Measurements from ENCODE around the gene REXO5. TPM values are rescaled to one million over a fixed set of nuclear protein-coding genes. Genes with fewer than 3 reads are reported as not detected.

The REXO5 gene
- total RNA-seq, 1 experiment from 2014 or later: 10.4 TPM

- TF ChIP-seq, protein P1, sequence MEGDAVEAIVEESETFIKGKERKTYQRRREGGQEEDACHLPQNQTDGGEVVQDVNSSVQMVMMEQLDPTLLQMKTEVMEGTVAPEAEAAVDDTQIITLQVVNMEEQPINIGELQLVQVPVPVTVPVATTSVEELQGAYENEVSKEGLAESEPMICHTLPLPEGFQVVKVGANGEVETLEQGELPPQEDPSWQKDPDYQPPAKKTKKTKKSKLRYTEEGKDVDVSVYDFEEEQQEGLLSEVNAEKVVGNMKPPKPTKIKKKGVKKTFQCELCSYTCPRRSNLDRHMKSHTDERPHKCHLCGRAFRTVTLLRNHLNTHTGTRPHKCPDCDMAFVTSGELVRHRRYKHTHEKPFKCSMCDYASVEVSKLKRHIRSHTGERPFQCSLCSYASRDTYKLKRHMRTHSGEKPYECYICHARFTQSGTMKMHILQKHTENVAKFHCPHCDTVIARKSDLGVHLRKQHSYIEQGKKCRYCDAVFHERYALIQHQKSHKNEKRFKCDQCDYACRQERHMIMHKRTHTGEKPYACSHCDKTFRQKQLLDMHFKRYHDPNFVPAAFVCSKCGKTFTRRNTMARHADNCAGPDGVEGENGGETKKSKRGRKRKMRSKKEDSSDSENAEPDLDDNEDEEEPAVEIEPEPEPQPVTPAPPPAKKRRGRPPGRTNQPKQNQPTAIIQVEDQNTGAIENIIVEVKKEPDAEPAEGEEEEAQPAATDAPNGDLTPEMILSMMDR (IDR thresholded peaks at IDR 0.05; ENCODE audit: unreplicated experiment): no peak
- H3K9me3 Mint-ChIP-seq (ENCODE audit: low read depth, unreplicated experiment): no peaks in the 10 kb centered on the region
- H3K27me3 Mint-ChIP-seq (ENCODE audit: unreplicated experiment): no peaks in the 10 kb centered on the region
- BruUV-seq (replicated peaks): no TSS peak
- H3K36me3 Mint-ChIP-seq (ENCODE audit: insufficient read depth, unreplicated experiment): peaks cover 6% of the 10 kb centered on the region
- H3K4me1 Mint-ChIP-seq (ENCODE audit: low read depth, unreplicated experiment): no peaks in the 10 kb centered on the region
- intact Hi-C loops (cut with micrococcal nuclease; ENCODE audit: unreplicated experiment): no loop called here
- no peak overlapping the region for H3K27ac Mint-ChIP-seq (ENCODE audit: unreplicated experiment)
- DNase-seq: no peak
- no peak overlapping the region for H3K4me3 Mint-ChIP-seq (ENCODE audit: low read depth, unreplicated experiment)
- CTCF ChIA-PET: interaction anchor here (0.6 kb wide), 1 partner anchor 18 kb away, joined by 3 read pairs; the partner anchor contains the start of gene ACSM3
Observed at GRCh38 chr16:20781697-20782096, 24.6 kb upstream of the REXO5 start.

GRCh38 chr16:20782470-20782869 lies 23.9 kb upstream of the REXO5 start:
- DNase-seq: no peak
- Mint-ChIP-seq H3K9me3 (ENCODE audit: low read depth, unreplicated experiment) (no peaks in the 10 kb centered on the region), H3K27ac (ENCODE audit: unreplicated experiment) (no peak overlapping the region), H3K4me1 (ENCODE audit: low read depth, unreplicated experiment) (no peaks in the 10 kb centered on the region), H3K36me3 (ENCODE audit: insufficient read depth, unreplicated experiment) (peaks cover 3% of the 10 kb centered on the region), H3K4me3 (ENCODE audit: low read depth, unreplicated experiment) (no peak overlapping the region), H3K27me3 (ENCODE audit: unreplicated experiment) (no peaks in the 10 kb centered on the region)
- CTCF ChIA-PET: no interaction called here
- no TSS peak for BruUV-seq (replicated peaks)
- intact Hi-C loops (cut with micrococcal nuclease; ENCODE audit: unreplicated experiment): no loop called here
- TF ChIP-seq, protein P1 (IDR thresholded peaks at IDR 0.05; ENCODE audit: unreplicated experiment): no peak

GRCh38 chr16:20784204-20784603 lies 22.1 kb upstream of the REXO5 start:
- H3K27me3 Mint-ChIP-seq (ENCODE audit: unreplicated experiment): no peaks in the 10 kb centered on the region
- H3K9me3 Mint-ChIP-seq (ENCODE audit: low read depth, unreplicated experiment): no peaks in the 10 kb centered on the region
- H3K4me3 Mint-ChIP-seq (ENCODE audit: low read depth, unreplicated experiment): no peak overlapping the region
- no peaks in the 10 kb centered on the region for H3K4me1 Mint-ChIP-seq (ENCODE audit: low read depth, unreplicated experiment)
- no peak overlapping the region for H3K27ac Mint-ChIP-seq (ENCODE audit: unreplicated experiment)
- DNase-seq: no peak
- TF ChIP-seq, protein P1 (IDR thresholded peaks at IDR 0.05; ENCODE audit: unreplicated experiment): no peak
- no peaks in the 10 kb centered on the region for H3K36me3 Mint-ChIP-seq (ENCODE audit: insufficient read depth, unreplicated experiment)
- CTCF ChIA-PET: no interaction called here
- BruUV-seq (replicated peaks): no TSS peak
- intact Hi-C loops (cut with micrococcal nuclease; ENCODE audit: unreplicated experiment): no loop called here

- no peaks in the 10 kb centered on the region for H3K27me3 Mint-ChIP-seq (ENCODE audit: unreplicated experiment)
- intact Hi-C loops (cut with micrococcal nuclease; ENCODE audit: unreplicated experiment): no loop called here
- no peak for DNase-seq
- no TSS peak for BruUV-seq (replicated peaks)
- TF ChIP-seq, protein P1 (IDR thresholded peaks at IDR 0.05; ENCODE audit: unreplicated experiment): no peak
- no peaks in the 10 kb centered on the region for H3K4me1 Mint-ChIP-seq (ENCODE audit: low read depth, unreplicated experiment)
- no peak overlapping the region for H3K4me3 Mint-ChIP-seq (ENCODE audit: low read depth, unreplicated experiment)
- no peaks in the 10 kb centered on the region for H3K36me3 Mint-ChIP-seq (ENCODE audit: insufficient read depth, unreplicated experiment)
- H3K27ac Mint-ChIP-seq (ENCODE audit: unreplicated experiment): no peak overlapping the region
- CTCF ChIA-PET: interaction anchor here (0.7 kb wide), 1 partner anchor 464 kb away, joined by 8 read pairs; no protein-coding TSS in a partner anchor
- H3K9me3 Mint-ChIP-seq (ENCODE audit: low read depth, unreplicated experiment): no peaks in the 10 kb centered on the region
Observed at GRCh38 chr16:20789130-20789529, 17.2 kb upstream of the REXO5 start.

Measured in Calu3 (cell line).